Activated gamma-delta T cell treated with Interleukin-2 at 50 U/mL for 16 hours (primary cell): ENCODE measurements around the gene UGT1A10.
"Not testable (repeated sequence)": the region's sequence is repeated elsewhere in the genome, so short reads cannot be mapped to it uniquely, and the experiment has no call there.

Experiments
- DNase-seq: peaks from one replicate; pipeline ENCODE4 v3.0.0-alpha.2; 2020

UGT1A10 gene

GRCh38 chr2:233698740-233699139 lies 62.5 kb downstream of the UGT1A10 start:
- DNase-seq, result no peak

- DNase-seq, result no peak
Observed at GRCh38 chr2:233699424-233700027, 63.3 kb downstream of the UGT1A10 start.

GRCh38 chr2:233700028-233700635 lies 63.9 kb downstream of the UGT1A10 start:
- no peak for DNase-seq

GRCh38 chr2:233700842-233701241 lies 64.6 kb downstream of the UGT1A10 start:
- not testable (repeated sequence) for DNase-seq

- DNase-seq, result no peak
Observed at GRCh38 chr2:233702238-233702637, 66.0 kb downstream of the UGT1A10 start.

GRCh38 chr2:233705911-233706506 lies 69.8 kb downstream of the UGT1A10 start:
- no peak for DNase-seq

GRCh38 chr2:233706720-233707119 lies 70.5 kb downstream of the UGT1A10 start:
- no peak for DNase-seq

- DNase-seq, result no peak
Observed at GRCh38 chr2:233707940-233708644, 71.8 kb downstream of the UGT1A10 start.

- DNase-seq, result no peak
Observed at GRCh38 chr2:233708942-233709341, 72.7 kb downstream of the UGT1A10 start.

GRCh38 chr2:233711312-233712008 lies 75.2 kb downstream of the UGT1A10 start:
- DNase-seq, result peak; percentile 66

GRCh38 chr2:233712611-233713261 lies 76.5 kb downstream of the UGT1A10 start, which contains the start of gene UGT1A5:
TSS of gene UGT1A5 (plus strand) at chr2:233712907. CDS start at chr2:233712992, 85 bp downstream.
- no peak for DNase-seq

GRCh38 chr2:233713262-233713615 lies 77.0 kb downstream of the UGT1A10 start:
- no peak for DNase-seq

- no peak for DNase-seq
Observed at GRCh38 chr2:233714121-233714520, 77.9 kb downstream of the UGT1A10 start.

GRCh38 chr2:233718552-233718951 lies 82.3 kb downstream of the UGT1A10 start, which contains the start of gene UGT1A4:
TSS of gene UGT1A4 (plus strand) at chr2:233718736. CDS start at chr2:233718821, 85 bp downstream.
- no peak for DNase-seq

- no peak for DNase-seq
Observed at GRCh38 chr2:233728723-233729301, 92.6 kb downstream of the UGT1A10 start, which contains the start of gene UGT1A3. TSS of gene UGT1A3 (plus strand) at chr2:233729042. CDS start at chr2:233729127, 85 bp downstream.

- DNase-seq, result not testable (repeated sequence)
Observed at GRCh38 chr2:233736868-233737653, 100.8 kb downstream of the UGT1A10 start.

GRCh38 chr2:233740870-233741269 lies 104.6 kb downstream of the UGT1A10 start:
- no peak for DNase-seq

GRCh38 chr2:233743464-233744259 lies 107.4 kb downstream of the UGT1A10 start:
- no peak for DNase-seq

GRCh38 chr2:233745073-233745755 lies 109.0 kb downstream of the UGT1A10 start:
- no peak for DNase-seq

GRCh38 chr2:233745838-233746237 lies 109.6 kb downstream of the UGT1A10 start:
- DNase-seq, result not testable (repeated sequence)
